Neutrophil (primary cell): Measurements from ENCODE around the gene NAP1L4.

Experiments used
- H3K27ac ChIP-seq: fragments of 200-600 bp; sonication (generic); 2 replicates; pipeline ENCODE4 v1.5.1; 2016; ENCODE audit warnings: mild to moderate bottlenecking, moderate library complexity
- H3K27me3 ChIP-seq: fragments of 200-600 bp; sonication (generic); 2 replicates; pipeline ENCODE4 v1.6.0; 2016; ENCODE audit warnings: mild to moderate bottlenecking
- H3K36me3 ChIP-seq: fragments of 200-600 bp; sonication (generic); 2 replicates; pipeline ENCODE4 v1.5.1; 2017
- H3K4me1 ChIP-seq, 2 experiments: fragments of 200-600 bp in 1 of 2; sonication (generic) in 1 of 2; 1 replicate in 1 of 2; 2 replicates in 1 of 2; pipeline versions ENCODE4 v1.5.1 to v1.6.1; 2013 to 2016; ENCODE audit warnings: low read depth in 1 of 2, low read length in 1 of 2, mild to moderate bottlenecking in 1 of 2, moderate library complexity in 1 of 2; ENCODE audit not compliant: control insufficient read depth in 1 of 2, insufficient read depth in 1 of 2
- H3K4me3 ChIP-seq, 2 experiments: fragments of 200-600 bp in 1 of 2; sonication (generic) in 1 of 2; 1 replicate in 1 of 2; 2 replicates in 1 of 2; pipeline ENCODE4 v1.5.1; 2013 to 2016; ENCODE audit warnings: low read depth in 1 of 2, low read length in 1 of 2, mild to moderate bottlenecking in 1 of 2, moderate library complexity in 1 of 2
- H3K9me3 ChIP-seq: fragments of 200-600 bp; sonication (generic); 2 replicates; pipeline ENCODE4 v1.5.1; 2016
- TF ChIP-seq, protein P1 (sequence below): fragments of 200-600 bp; sonication (generic); IDR thresholded peaks from 2 replicates; pipeline ENCODE4 v1.5.1; 2016; ENCODE audit warnings: antibody characterized with exemption

Gene NAP1L4

GRCh38 chr11:2958251-2958650 is 33.9 kb downstream of the NAP1L4 start:
- TF ChIP-seq, protein P1, sequence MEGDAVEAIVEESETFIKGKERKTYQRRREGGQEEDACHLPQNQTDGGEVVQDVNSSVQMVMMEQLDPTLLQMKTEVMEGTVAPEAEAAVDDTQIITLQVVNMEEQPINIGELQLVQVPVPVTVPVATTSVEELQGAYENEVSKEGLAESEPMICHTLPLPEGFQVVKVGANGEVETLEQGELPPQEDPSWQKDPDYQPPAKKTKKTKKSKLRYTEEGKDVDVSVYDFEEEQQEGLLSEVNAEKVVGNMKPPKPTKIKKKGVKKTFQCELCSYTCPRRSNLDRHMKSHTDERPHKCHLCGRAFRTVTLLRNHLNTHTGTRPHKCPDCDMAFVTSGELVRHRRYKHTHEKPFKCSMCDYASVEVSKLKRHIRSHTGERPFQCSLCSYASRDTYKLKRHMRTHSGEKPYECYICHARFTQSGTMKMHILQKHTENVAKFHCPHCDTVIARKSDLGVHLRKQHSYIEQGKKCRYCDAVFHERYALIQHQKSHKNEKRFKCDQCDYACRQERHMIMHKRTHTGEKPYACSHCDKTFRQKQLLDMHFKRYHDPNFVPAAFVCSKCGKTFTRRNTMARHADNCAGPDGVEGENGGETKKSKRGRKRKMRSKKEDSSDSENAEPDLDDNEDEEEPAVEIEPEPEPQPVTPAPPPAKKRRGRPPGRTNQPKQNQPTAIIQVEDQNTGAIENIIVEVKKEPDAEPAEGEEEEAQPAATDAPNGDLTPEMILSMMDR, result no peak
- H3K36me3 ChIP-seq, result peaks cover 78% of the 10 kb centered on the region
- no peaks in the 10 kb centered on the region for H3K9me3 ChIP-seq
- peaks cover 9 to 11% of the 10 kb centered on the region in 2 experiments for H3K4me1 ChIP-seq
- no peak overlapping the region for H3K4me3 ChIP-seq
- H3K27me3 ChIP-seq, result no peaks in the 10 kb centered on the region
- H3K27ac ChIP-seq, result peak overlapping the region; percentile 66

DNA sequence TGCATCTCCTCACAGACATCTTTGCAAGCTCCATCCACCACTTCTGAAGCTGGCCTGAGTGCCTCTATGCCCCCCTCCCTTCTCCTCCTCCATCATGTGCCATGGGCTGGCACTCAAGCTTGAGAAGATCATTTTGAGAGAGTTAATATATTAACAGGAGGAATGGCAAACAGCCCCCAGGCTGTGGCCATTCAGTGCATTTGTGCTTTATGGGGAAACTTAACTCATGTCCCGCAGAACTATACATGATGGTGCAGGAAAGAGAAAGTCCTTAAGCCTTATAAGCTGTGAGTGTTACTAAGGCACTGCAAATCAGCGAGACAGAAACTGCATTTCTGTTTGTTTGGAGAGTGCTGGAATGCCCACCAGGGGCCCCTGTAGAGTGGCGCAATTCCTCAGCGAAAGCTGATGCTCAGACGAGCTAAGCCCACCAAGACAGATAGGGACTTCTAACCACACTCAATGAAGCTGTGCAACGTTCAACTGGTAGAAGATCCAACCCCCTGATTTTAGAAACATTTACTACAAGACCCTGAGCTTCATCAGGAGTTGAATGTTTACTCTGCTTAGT is 36.1 kb downstream of the NAP1L4 start:
- Histone ChIP-seq H3K9me3 (no peaks in the 10 kb centered on the region), H3K27ac (no peak overlapping the region), H3K4me3 (no peak overlapping the region), H3K27me3 (no peaks in the 10 kb centered on the region), H3K36me3 (peaks cover 94% of the 10 kb centered on the region), H3K4me1 (peaks cover 9 to 11% of the 10 kb centered on the region in 2 experiments)
- TF ChIP-seq, protein P1, result no peak

DNA sequence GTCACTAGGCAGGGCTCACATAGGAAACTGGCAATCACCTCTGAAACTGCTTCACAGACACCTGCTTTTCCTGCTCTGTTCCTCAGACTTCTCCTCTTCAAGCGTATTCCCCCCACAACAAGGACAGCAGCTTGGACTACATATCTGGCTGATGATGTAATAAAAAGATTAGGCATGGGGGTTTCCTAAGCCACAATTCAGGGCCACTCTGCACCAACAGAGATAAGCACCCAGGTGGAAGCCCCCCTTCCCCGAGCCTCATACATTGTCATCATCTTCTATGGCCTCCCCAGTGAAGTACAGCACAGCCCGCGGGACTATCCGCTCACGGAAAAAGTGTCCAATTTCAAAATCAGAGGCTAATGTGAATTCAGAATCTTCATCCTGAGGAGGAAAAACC is 37.9 kb downstream of the NAP1L4 start:
- TF ChIP-seq, protein P1, result no peak

DNA sequence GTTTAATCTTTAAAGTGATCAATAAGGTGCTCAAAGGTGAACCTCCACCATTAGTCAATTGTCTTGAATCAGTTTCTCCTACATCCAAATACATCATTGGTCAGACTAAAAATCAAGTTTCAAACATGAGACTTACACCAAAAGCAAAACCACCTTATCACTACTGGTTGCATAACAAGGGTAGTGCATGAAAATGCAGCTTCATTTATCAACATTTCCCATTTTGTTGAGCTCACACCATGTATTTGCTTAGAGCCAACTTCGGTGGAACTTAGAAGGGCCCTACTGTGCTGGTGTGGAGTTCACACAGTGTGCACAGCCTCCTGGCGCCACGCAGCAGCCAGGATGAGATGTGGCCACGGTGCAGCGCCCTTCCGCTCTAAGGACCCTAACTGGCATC is 39.8 kb downstream of the NAP1L4 start:
- TF ChIP-seq, protein P1, result no peak
- Histone ChIP-seq H3K27me3 (no peaks in the 10 kb centered on the region), H3K4me3 (no peak overlapping the region), H3K9me3 (no peaks in the 10 kb centered on the region), H3K27ac (no peak overlapping the region), H3K4me1 (no peaks in the 10 kb centered on the region), H3K36me3 (peaks cover 100% of the 10 kb centered on the region)

More for the DNA sequence above, 37.9 kb downstream of the NAP1L4 start:
- Histone ChIP-seq H3K4me1 (peaks cover 9 to 11% of the 10 kb centered on the region in 2 experiments), H3K27ac (no peak overlapping the region), H3K4me3 (no peak overlapping the region), H3K36me3 (peaks cover 94% of the 10 kb centered on the region), H3K27me3 (no peaks in the 10 kb centered on the region), H3K9me3 (no peaks in the 10 kb centered on the region)

DNA sequence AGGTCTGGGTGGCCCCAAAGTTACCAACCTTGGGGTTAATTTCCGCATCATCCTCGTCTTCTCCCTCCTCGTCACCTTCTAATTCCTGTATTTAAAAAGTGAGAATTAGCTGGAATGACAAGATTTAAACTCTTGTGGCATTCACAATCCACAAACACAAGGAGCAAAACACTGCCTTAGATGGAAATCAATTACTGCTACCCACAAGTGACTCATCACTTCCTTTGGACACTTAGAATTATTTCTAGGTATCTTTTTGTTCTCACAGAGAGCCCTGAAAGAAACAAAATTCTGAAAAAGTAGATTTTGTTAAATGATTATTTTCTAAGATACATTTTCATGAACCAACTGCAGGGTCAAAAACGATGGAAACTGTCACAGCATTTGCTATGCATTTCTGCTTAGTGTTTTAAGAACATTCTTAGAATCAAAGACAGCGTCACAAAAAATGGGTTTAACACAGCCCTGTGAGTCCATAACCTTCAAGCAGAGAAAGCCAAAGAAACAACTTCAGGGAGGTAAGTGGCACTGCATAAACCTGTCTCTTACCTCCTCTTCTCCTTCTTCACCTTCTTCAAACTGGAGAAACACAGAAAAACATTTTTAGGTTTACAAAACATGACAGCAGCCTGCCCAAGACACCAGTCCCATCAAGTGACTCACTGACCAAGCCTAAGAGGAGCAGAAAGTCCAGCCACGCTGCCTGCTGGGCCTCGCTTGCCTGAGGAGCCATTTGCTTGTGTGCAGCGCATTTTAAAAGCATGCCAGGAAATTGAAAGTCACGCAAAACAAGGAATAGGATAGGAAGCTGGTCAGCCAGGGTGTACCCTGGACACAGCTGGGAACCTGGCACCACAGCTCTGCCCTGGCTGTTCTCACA is 40.7 kb downstream of the NAP1L4 start:
- TF ChIP-seq, protein P1, result no peak
- Histone ChIP-seq H3K9me3 (no peaks in the 10 kb centered on the region), H3K4me1 (no peaks in the 10 kb centered on the region), H3K4me3 (no peak overlapping the region), H3K36me3 (peaks cover 100% of the 10 kb centered on the region), H3K27me3 (no peaks in the 10 kb centered on the region), H3K27ac (no peak overlapping the region)
